ENCODE data around the gene ATG13. TPM values are rescaled to one million over a fixed set of nuclear protein-coding genes. Genes with fewer than 3 reads are reported as not detected.
A peak's percentile ranks its signal among the peaks of the same experiment; 100 is the strongest.

The ATG13 gene
- total RNA-seq, 1 donor = 49.7 TPM

- no peak for TF ChIP-seq CTCF (IDR thresholded peaks at IDR 0.05; ENCODE audit: insufficient read depth, low read depth, low read length)
- DNase-seq (ENCODE audit: low read depth) = no peak
- H3K4me3 ChIP-seq (ENCODE audit: low read depth, low read length) = no peak overlapping the region
Observed at GRCh38 chr11:46641639-46642038, 24.3 kb downstream of the ATG13 start.

- no peak for DNase-seq (ENCODE audit: low read depth)
- H3K4me3 ChIP-seq (ENCODE audit: low read depth, low read length) = no peak overlapping the region
- TF ChIP-seq CTCF (IDR thresholded peaks at IDR 0.05; ENCODE audit: insufficient read depth, low read depth, low read length) = no peak
Observed at GRCh38 chr11:46642627-46643335, 25.4 kb downstream of the ATG13 start.

- no peak overlapping the region for H3K4me3 ChIP-seq (ENCODE audit: low read depth, low read length)
- no peak for DNase-seq (ENCODE audit: low read depth)
- no peak for TF ChIP-seq CTCF (IDR thresholded peaks at IDR 0.05; ENCODE audit: insufficient read depth, low read depth, low read length)
Observed at GRCh38 chr11:46643531-46643930, 26.2 kb downstream of the ATG13 start.

- TF ChIP-seq CTCF (IDR thresholded peaks at IDR 0.05; ENCODE audit: insufficient read depth, low read depth, low read length) = no peak
- DNase-seq (ENCODE audit: low read depth) = no peak
- no peak overlapping the region for H3K4me3 ChIP-seq (ENCODE audit: low read depth, low read length)
Observed at GRCh38 chr11:46643986-46644385, 26.6 kb downstream of the ATG13 start.

GRCh38 chr11:46649180-46649738 lies 31.9 kb downstream of the ATG13 start:
- TF ChIP-seq CTCF (IDR thresholded peaks at IDR 0.05; ENCODE audit: insufficient read depth, low read depth, low read length) = no peak
- DNase-seq (ENCODE audit: low read depth) = peak; percentile 98
- no peak overlapping the region for H3K4me3 ChIP-seq (ENCODE audit: low read depth, low read length)

GRCh38 chr11:46655631-46656030 lies 38.3 kb downstream of the ATG13 start:
- DNase-seq (ENCODE audit: low read depth) = peak; percentile 62
- no peak for TF ChIP-seq CTCF (IDR thresholded peaks at IDR 0.05; ENCODE audit: insufficient read depth, low read depth, low read length)
- H3K4me3 ChIP-seq (ENCODE audit: low read depth, low read length) = no peak overlapping the region

Measured in fibroblast of villous mesenchyme (primary cell).